Measurements from ENCODE around the gene ATXN1. TPM values are rescaled to one million over a fixed set of nuclear protein-coding genes. Genes with fewer than 3 reads are reported as not detected.

The ATXN1 gene
- polyA plus RNA-seq, 2 of the 4 experiments (the other 2 are of a cell fraction) = 2.9 to 8.3 TPM

DNA sequence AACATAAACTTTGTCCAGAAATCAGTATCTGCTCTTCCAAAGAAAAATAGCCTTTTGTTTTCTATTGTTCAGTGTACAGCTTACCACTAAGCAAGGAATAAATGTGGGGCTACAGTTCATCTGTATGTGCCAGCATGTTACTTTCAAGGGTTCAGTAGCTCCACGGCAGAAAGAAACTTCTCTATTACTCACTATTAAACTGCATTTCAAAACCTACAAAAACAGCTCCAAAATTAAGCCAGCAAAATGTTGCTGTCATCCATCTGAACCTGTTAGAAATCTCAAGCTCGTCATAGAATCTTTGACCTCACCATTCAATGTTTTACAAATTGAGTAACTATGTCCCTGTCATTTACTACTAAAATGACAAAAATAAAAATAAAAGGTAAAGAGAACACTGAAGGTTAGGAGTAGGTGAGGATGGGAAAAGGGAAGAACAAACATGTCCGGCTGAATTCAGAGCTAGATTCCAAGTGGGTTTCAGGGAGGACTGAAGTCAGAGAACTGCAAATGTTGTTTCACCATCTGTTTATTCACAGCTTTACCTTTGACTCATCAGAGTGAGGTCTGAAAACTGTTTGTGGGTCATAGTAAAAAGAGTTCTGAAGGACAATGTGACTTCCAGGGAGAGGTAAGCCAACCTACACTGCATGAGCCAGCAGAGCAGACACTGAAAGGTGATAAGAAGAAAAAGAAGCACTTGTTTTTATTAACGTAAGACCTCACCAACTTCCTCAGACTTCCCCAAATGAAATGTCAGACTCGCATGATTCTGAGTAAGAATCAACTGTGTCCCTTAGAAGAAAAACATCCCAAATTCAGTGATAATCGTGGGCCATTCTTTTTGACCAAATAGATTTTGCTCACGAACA lies 62.0 kb downstream of the ATXN1 start:
- peak overlapping the region; percentile 66 for H3K4me2 ChIP-seq
- H3K4me3 ChIP-seq = no peak overlapping the region
- no peak for TF ChIP-seq JUN (IDR thresholded peaks at IDR 0.05)
- peak; percentile 12; the same call in 1 of the 3 replicates for TF ChIP-seq SMC3 (IDR thresholded peaks at IDR 0.05)
- peak; percentile 64 to 69 for ATAC-seq
- 14% methylated on average over 7 of the region's 7 CpGs for WGBS (ENCODE audit: missing lambda C conversion rate)
- DNase-seq (ENCODE audit: low read depth in 1 of 2, low spot score in 1 of 2) = no peak
- H3K27ac ChIP-seq = peak overlapping the region; percentile 57 to 76
- H3K9me3 ChIP-seq = no peaks in the 10 kb centered on the region
- peaks cover 34% of the 10 kb centered on the region for H3K4me1 ChIP-seq
- FAIRE-seq = no peak
- ChIA-PET POLR2A (interaction anchor here (1.8 kb wide), 1 partner anchor 62 kb away, joined by 6 read pairs; the partner anchor contains the start of gene ATXN1), CTCF (interaction anchor here (0.7 to 1.6 kb wide), 5 partner anchors 29 to 185 kb away, joined by 3 to 7 read pairs (median 3); no protein-coding TSS in a partner anchor)

DNA sequence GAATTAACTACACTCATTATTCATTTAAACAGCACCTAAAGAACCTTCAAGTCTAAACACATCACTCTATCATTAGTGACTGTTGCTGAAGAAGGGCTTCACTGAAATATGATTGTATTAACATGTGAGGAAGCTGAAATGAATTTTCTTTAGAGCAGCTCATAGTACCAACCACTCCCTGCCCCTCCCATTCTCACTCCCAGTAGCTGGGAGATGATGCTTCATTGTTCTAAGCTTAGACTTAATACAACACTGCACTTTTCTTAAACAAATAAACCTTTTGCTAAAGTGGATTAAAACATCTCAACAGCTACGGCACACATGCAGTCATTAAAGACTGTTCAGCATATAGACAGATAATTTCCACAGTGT lies 63.1 kb downstream of the ATXN1 start:
- ChIA-PET POLR2A (interaction anchor here (1.8 kb wide), 1 partner anchor 63 kb away, joined by 6 read pairs; the partner anchor contains the start of gene ATXN1), CTCF (interaction anchor here (1.3 to 1.6 kb wide), 3 partner anchors 28 to 184 kb away, joined by 3 to 7 read pairs (median 5); no protein-coding TSS in a partner anchor)
- peak overlapping the region; percentile 66 for H3K4me2 ChIP-seq
- TF ChIP-seq POLR2AphosphoS2 (conservative IDR thresholded peaks at IDR 0.05; ENCODE audit: low read length) = no peak
- no peak for TF ChIP-seq PHF8 (IDR thresholded peaks at IDR 0.05; ENCODE audit: borderline replicate concordance, low read depth)
- TF ChIP-seq EHMT2 (IDR thresholded peaks at IDR 0.05; ENCODE audit: low read depth) = no peak
- TF ChIP-seq MAFK (IDR thresholded peaks at IDR 0.05; ENCODE audit: partially characterized antibody) = no peak
- TF ChIP-seq, protein P1, sequence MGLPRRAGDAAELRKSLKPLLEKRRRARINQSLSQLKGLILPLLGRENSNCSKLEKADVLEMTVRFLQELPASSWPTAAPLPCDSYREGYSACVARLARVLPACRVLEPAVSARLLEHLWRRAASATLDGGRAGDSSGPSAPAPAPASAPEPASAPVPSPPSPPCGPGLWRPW (IDR thresholded peaks at IDR 0.05) = no peak
- no peak for TF ChIP-seq RNF2 (IDR thresholded peaks at IDR 0.05; ENCODE audit: borderline replicate concordance, low read depth)
- no peak for TF ChIP-seq JUN (IDR thresholded peaks at IDR 0.05)
- TF ChIP-seq, protein P2, sequence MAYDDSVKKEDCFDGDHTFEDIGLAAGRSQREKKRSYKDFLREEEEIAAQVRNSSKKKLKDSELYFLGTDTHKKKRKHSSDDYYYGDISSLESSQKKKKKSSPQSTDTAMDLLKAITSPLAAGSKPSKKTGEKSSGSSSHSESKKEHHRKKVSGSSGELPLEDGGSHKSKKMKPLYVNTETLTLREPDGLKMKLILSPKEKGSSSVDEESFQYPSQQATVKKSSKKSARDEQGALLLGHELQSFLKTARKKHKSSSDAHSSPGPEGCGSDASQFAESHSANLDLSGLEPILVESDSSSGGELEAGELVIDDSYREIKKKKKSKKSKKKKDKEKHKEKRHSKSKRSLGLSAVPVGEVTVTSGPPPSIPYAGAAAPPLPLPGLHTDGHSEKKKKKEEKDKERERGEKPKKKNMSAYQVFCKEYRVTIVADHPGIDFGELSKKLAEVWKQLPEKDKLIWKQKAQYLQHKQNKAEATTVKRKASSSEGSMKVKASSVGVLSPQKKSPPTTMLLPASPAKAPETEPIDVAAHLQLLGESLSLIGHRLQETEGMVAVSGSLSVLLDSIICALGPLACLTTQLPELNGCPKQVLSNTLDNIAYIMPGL (CRISPR knock-in tag; IDR thresholded peaks at IDR 0.05; ENCODE audit: borderline replicate concordance) = no peak
- TF ChIP-seq MAZ (IDR thresholded peaks at IDR 0.05; ENCODE audit: borderline replicate concordance, low read depth, low read length) = no peak
- no peak for TF ChIP-seq ESRRA (IDR thresholded peaks at IDR 0.05; ENCODE audit: borderline replicate concordance, low read length)
- no peak for TF ChIP-seq RARB (CRISPR knock-in tag; IDR thresholded peaks at IDR 0.05)
- no peak overlapping the region for H3K4me3 ChIP-seq
- H3K27ac ChIP-seq = peak overlapping the region; percentile 34 to 50; a peak in 4 of 6 replicates
- H3K9me3 ChIP-seq = no peaks in the 10 kb centered on the region
- 18% methylated on average over 1 of the region's 1 CpG for WGBS (ENCODE audit: missing lambda C conversion rate)
- ATAC-seq (peak in 1 of 2 experiments; percentile 50; a peak in 2 of 6 replicates), DNase-seq (ENCODE audit: low read depth in 1 of 2, low spot score in 1 of 2) (no peak), FAIRE-seq (no peak)
- peaks cover 33% of the 10 kb centered on the region for H3K4me1 ChIP-seq

DNA sequence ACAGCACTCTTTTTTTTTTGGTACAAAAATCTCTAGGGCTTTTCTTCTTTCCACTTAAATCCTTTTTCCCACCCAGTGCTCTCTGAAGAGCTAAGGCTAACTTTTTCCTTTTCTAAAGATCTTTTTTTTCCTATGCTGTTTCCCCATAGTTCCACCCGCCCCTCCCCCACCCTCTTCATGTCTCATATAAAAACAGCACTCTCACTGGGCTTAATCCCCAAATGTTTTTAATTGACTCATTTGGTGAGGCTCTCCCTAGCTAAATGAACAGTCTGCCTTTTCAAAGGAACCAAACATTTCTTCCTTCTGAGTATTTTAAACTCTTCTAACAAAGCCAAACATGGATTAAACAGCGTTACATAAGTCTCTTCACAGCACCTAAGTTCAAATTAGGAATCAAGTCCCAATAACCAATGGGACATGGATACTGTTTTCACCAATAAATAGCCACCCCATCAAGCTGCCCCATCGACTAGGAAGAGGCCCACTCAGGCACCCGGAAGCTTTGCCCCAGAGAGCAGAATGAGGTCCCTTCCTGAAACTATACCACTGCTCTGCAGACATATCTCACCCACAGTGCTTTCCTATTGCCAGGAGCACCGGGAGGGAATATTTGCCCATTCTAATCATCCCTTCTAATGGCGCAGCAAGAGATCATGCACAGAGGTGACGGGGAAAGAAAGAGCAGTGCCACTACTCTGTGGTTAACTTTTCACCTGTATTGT lies 63.7 kb downstream of the ATXN1 start:
- no peak for ATAC-seq
- H3K9me3 ChIP-seq = no peaks in the 10 kb centered on the region
- ChIA-PET CTCF (interaction anchor here (0.6 to 1.6 kb wide), 3 partner anchors 10 to 1544 kb away, joined by 3 read pairs; no protein-coding TSS in a partner anchor), POLR2A (interaction anchor here (1.8 kb wide), 1 partner anchor 64 kb away, joined by 6 read pairs; the partner anchor contains the start of gene ATXN1)
- H3K4me2 ChIP-seq = peak overlapping the region; percentile 66
- no peak for FAIRE-seq
- H3K27ac ChIP-seq = peak overlapping the region; percentile 34 to 50; a peak in 4 of 6 replicates
- TF ChIP-seq EHMT2 (IDR thresholded peaks at IDR 0.05; ENCODE audit: low read depth) (no peak), HDAC2 (IDR thresholded peaks at IDR 0.05) (no peak), RARB (CRISPR knock-in tag; IDR thresholded peaks at IDR 0.05) (no peak), FOSL2 (IDR thresholded peaks at IDR 0.05) (no peak), FOSL2 (CRISPR knock-in tag; IDR thresholded peaks at IDR 0.05) (no peak), CEBPB (IDR thresholded peaks at IDR 0.05) (no peak), MAFK (IDR thresholded peaks at IDR 0.05; ENCODE audit: partially characterized antibody) (no peak), RAD21 (conservative IDR thresholded peaks at IDR 0.05 in 1 of 2, IDR thresholded peaks at IDR 0.05 in 1 of 2) (no peak), POLR2AphosphoS2 (conservative IDR thresholded peaks at IDR 0.05; ENCODE audit: low read length) (no peak)
- TF ChIP-seq, protein P3, sequence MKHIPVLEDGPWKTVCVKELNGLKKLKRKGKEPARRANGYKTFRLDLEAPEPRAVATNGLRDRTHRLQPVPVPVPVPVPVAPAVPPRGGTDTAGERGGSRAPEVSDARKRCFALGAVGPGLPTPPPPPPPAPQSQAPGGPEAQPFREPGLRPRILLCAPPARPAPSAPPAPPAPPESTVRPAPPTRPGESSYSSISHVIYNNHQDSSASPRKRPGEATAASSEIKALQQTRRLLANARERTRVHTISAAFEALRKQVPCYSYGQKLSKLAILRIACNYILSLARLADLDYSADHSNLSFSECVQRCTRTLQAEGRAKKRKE (CRISPR knock-in tag; IDR thresholded peaks at IDR 0.05; ENCODE audit: low read depth) = no peak
- WGBS (ENCODE audit: missing lambda C conversion rate) = 71% methylated on average over 6 of the region's 7 CpGs
- H3K4me1 ChIP-seq = peaks cover 33% of the 10 kb centered on the region
- H3K4me3 ChIP-seq = no peak overlapping the region
- no peak for DNase-seq (ENCODE audit: low read depth in 1 of 2, low spot score in 1 of 2)
